ENCODE results near the gene ATG4D. TPM values are rescaled to one million over a fixed set of nuclear protein-coding genes. Genes with fewer than 3 reads are reported as not detected.
"Not testable (repeated sequence)": the region's sequence is repeated elsewhere in the genome, so short reads cannot be mapped to it uniquely, and the experiment has no call there.

Gene ATG4D
- total and polyA plus RNA-seq, 7 donors = 11.4 to 82.5 (median 25.5) TPM

- H3K4me3 ChIP-seq = no peak overlapping the region
- H3K27ac ChIP-seq = no peak overlapping the region
- peaks cover 23 to 84% (median 53%) of the 10 kb centered on the region in 4 donors for H3K36me3 ChIP-seq
- DNase-seq = no peak
- TF ChIP-seq EP300 (IDR thresholded peaks at IDR 0.05) (no peak), POLR2A (IDR thresholded peaks at IDR 0.05) (no peak), POLR2AphosphoS5 (IDR thresholded peaks at IDR 0.05) (no peak)
- TF ChIP-seq, protein P1, sequence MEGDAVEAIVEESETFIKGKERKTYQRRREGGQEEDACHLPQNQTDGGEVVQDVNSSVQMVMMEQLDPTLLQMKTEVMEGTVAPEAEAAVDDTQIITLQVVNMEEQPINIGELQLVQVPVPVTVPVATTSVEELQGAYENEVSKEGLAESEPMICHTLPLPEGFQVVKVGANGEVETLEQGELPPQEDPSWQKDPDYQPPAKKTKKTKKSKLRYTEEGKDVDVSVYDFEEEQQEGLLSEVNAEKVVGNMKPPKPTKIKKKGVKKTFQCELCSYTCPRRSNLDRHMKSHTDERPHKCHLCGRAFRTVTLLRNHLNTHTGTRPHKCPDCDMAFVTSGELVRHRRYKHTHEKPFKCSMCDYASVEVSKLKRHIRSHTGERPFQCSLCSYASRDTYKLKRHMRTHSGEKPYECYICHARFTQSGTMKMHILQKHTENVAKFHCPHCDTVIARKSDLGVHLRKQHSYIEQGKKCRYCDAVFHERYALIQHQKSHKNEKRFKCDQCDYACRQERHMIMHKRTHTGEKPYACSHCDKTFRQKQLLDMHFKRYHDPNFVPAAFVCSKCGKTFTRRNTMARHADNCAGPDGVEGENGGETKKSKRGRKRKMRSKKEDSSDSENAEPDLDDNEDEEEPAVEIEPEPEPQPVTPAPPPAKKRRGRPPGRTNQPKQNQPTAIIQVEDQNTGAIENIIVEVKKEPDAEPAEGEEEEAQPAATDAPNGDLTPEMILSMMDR (IDR thresholded peaks at IDR 0.05) = no peak
- H3K4me1 ChIP-seq = peaks cover 0 to 13% (median 12%) of the 10 kb centered on the region in 4 donors
- intact Hi-C loops (cut with DNase I) = no loop called here
- no peaks in the 10 kb centered on the region for H3K27me3 ChIP-seq
- H3K9me3 ChIP-seq = no peaks in the 10 kb centered on the region
- WGBS, 2 donors = 80 to 90% methylated on average over 7 of the region's 7 CpGs
These were observed 6.0 kb downstream of the ATG4D start for GRCh38 chr19:10549733-10550132.

- Histone ChIP-seq H3K4me1 (peaks cover 0 to 7% (median 5%) of the 10 kb centered on the region in 4 donors), H3K36me3 (peaks cover 23 to 90% (median 55%) of the 10 kb centered on the region in 4 donors), H3K27me3 (no peaks in the 10 kb centered on the region), H3K4me3 (no peak overlapping the region), H3K9me3 (no peaks in the 10 kb centered on the region), H3K27ac (no peak overlapping the region)
- no peak for DNase-seq
- TF ChIP-seq, protein P1 (IDR thresholded peaks at IDR 0.05) = no peak
- WGBS, 2 donors = 85 to 94% methylated on average over 6 of the region's 6 CpGs
- intact Hi-C loops (cut with DNase I) = no loop called here
These were observed 6.6 kb downstream of the ATG4D start for GRCh38 chr19:10550336-10550735.

DNA sequence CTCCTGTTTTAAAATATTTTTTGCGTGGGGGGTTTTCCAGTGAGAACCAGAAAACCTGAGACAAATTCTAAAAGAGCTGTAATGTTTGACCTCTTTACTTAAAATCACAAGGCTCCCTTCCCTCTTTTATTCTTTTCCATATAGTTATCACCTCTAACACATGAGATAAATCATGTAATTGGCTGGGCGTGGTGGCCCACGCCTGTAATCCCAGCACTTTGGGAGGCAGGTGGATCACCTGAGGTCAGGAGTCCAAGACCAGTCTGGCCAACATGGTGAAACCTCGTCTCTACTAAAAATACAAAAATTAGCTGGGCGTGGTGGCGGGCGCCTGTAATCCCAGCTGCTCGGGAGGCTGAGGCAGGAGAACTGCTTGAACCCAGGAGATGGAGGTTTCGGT lies 7.3 kb downstream of the ATG4D start:
- H3K27me3 ChIP-seq; DNase-seq; H3K4me3 ChIP-seq; H3K4me1 ChIP-seq; H3K27ac ChIP-seq; intact Hi-C loops (cut with DNase I); H3K9me3 ChIP-seq: not testable (repeated sequence)
- WGBS, 2 donors = 47 to 83% methylated on average over 9 of the region's 9 CpGs
- peaks cover 23 to 96% (median 55%) of the 10 kb centered on the region in 4 donors for H3K36me3 ChIP-seq

DNA sequence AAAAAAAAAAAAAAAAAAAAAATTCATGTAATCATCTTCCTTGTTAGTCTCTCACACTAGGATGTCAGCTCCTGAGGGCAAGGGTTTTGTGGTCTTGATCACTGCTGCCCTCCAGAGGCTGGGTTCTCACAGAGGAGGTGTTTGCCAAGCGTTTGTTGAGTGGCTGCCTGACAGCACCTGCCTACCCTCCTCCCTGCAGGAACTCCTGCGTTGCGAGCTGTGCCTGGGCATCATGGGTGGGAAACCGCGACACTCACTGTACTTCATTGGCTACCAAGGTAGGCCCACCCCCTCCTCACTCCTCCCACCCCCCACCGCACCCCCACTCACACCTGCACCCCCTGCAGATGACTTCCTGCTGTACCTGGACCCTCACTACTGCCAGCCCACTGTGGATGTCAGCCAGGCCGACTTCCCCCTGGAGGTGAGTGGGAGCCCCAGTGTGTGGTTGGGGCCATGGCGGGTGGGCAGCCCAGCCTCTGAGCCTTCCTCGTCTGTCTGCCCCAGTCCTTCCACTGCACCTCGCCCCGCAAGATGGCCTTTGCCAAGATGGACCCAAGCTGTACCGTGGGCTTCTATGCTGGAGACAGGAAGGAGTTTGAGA lies 8.1 kb downstream of the ATG4D start:
- Histone ChIP-seq H3K9me3 (no peaks in the 10 kb centered on the region), H3K27me3 (no peaks in the 10 kb centered on the region), H3K27ac (no peak overlapping the region), H3K4me3 (no peak overlapping the region), H3K4me1 (no peaks in the 10 kb centered on the region), H3K36me3 (peaks cover 23 to 100% (median 53%) of the 10 kb centered on the region in 4 donors)
- TF ChIP-seq EP300 (IDR thresholded peaks at IDR 0.05) (no peak), POLR2AphosphoS5 (IDR thresholded peaks at IDR 0.05) (no peak), POLR2A (IDR thresholded peaks at IDR 0.05) (no peak)
- TF ChIP-seq, protein P1 (IDR thresholded peaks at IDR 0.05) = no peak
- intact Hi-C loops (cut with DNase I) = no loop called here
- 89 to 91% methylated on average over 12 of the region's 12 CpGs for WGBS, 2 donors
- no peak for DNase-seq

DNA sequence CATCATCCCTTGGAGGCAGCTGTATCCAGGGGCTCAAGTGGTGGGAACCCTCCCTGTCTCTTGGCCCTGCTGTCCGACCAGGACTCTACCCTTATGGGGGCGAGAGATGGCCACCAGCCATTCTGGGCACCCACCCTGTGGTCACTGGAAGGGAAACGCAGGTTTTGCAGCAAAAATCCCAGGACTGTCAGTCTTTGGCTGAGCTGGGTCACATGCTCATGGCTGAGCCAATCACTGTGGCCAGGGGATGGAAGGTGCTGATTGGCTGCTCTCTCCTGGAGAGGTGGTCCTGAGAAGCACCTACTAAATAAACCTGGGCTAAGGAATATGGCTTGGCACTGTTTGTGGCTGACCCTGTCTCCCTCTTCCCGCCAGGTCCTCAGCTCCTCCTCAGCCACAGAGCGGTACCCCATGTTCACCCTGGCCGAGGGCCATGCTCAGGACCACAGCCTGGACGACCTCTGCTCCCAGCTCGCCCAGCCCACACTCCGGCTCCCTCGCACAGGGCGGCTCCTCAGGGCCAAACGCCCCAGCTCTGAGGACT lies 8.9 kb downstream of the ATG4D start:
- Histone ChIP-seq H3K9me3 (no peaks in the 10 kb centered on the region), H3K36me3 (peaks cover 26 to 100% (median 51%) of the 10 kb centered on the region in 4 donors), H3K27me3 (no peaks in the 10 kb centered on the region), H3K27ac (no peak overlapping the region), H3K4me1 (no peaks in the 10 kb centered on the region), H3K4me3 (no peak overlapping the region)
- TF ChIP-seq POLR2AphosphoS5 (IDR thresholded peaks at IDR 0.05) = no peak
- TF ChIP-seq EP300 (IDR thresholded peaks at IDR 0.05) = no peak
- TF ChIP-seq, protein P1 (IDR thresholded peaks at IDR 0.05) = no peak
- TF ChIP-seq POLR2A (IDR thresholded peaks at IDR 0.05) = no peak
- 52 to 76% methylated on average over 12 of the region's 12 CpGs for WGBS, 2 donors
- no peak for DNase-seq
- intact Hi-C loops (cut with DNase I) = no loop called here

Data from sigmoid colon (tissue), 7 donors.